Erythroblast (primary cell): Measurements from ENCODE around the gene ADAM22.
A peak's percentile ranks its signal among the peaks of the same experiment; 100 is the strongest.
"Not testable (repeated sequence)": the region's sequence is repeated elsewhere in the genome, so short reads cannot be mapped to it uniquely, and the experiment has no call there.

Source experiments
- DNase-seq, 2 experiments: peaks; one replicate each; lab custom pipeline; 2025; lab: John Stamatoyannopoulos, UW
- GATA1 ChIP-seq: IDR thresholded peaks from 2 replicates; pipeline ENCODE4 v1.6.1; 2011; ENCODE audit warnings: low read depth, mild to moderate bottlenecking, control low read depth, low read length, moderate library complexity
- POLR2A ChIP-seq: IDR thresholded peaks from 2 replicates; pipeline ENCODE4 v1.6.1; 2011; ENCODE audit warnings: mild to moderate bottlenecking, low read length

Gene ADAM22, protein sequence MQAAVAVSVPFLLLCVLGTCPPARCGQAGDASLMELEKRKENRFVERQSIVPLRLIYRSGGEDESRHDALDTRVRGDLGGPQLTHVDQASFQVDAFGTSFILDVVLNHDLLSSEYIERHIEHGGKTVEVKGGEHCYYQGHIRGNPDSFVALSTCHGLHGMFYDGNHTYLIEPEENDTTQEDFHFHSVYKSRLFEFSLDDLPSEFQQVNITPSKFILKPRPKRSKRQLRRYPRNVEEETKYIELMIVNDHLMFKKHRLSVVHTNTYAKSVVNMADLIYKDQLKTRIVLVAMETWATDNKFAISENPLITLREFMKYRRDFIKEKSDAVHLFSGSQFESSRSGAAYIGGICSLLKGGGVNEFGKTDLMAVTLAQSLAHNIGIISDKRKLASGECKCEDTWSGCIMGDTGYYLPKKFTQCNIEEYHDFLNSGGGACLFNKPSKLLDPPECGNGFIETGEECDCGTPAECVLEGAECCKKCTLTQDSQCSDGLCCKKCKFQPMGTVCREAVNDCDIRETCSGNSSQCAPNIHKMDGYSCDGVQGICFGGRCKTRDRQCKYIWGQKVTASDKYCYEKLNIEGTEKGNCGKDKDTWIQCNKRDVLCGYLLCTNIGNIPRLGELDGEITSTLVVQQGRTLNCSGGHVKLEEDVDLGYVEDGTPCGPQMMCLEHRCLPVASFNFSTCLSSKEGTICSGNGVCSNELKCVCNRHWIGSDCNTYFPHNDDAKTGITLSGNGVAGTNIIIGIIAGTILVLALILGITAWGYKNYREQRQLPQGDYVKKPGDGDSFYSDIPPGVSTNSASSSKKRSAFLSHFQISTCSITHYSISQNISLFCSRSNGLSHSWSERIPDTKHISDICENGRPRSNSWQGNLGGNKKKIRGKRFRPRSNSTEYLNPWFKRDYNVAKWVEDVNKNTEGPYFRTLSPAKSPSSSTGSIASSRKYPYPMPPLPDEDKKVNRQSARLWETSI

DNA sequence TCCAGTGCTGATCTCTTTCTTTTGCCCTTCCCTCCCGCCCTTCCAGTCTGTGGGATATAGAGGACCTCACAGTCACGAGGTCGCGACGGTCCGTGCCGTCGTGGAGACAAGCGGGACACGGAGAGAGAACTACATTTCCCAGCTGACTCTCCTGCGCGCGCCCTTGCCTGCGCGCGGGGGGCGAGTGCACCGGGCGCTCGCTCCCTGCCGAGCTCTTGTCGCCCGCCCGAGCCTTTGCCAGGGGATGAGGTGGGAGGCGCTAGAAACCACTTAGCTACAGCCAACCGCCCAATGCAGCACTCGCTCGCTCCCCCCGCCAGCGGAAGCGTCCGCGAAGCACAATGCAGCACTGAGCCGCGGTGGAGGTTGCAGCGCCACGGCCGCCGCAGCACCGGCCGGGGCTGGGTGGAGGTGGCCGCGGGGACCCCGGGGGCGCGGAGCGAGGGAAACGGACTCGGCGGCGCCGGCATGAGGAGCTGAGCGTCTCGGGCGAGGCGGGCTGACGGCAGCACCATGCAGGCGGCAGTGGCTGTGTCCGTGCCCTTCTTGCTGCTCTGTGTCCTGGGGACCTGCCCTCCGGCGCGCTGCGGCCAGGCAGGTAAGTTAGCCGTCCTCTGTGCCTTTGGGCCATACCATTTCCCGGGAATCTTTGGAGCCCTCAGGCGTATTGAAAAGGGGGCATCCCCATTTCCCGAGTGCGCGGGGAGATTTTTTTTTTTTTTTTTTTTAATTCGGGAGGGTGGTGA, at the start of gene ADAM22:
Gene ADAM22 (plus strand): TSS at position 299 of the 746 bp plus-strand sequence. CDS start 215 bp downstream, at position 514.
- no peak for TF ChIP-seq GATA1
- peak; percentile 30 for TF ChIP-seq POLR2A
- DNase-seq = peak; percentile 82 to 88

DNA sequence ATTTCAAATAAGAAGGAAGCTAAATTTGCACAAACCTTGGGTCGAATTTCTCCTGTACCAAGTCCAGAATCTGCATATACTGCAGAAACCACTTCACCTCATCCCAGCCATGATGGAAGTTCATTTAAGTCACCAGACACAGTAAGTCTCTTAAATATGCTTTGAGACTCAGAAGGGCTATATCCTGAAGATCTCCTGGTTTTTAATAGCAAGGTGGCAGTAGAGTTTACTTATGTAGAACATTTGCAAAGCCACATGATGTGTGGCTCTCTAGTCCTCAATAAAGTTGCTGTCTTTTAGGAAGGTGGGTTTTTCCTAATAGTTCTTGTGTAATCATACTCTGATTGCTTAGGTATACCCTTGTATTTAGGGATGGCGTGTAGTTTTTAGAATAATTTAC, 49.0 kb upstream of the ADAM22 start:
- TF ChIP-seq GATA1 (no peak), POLR2A (no peak)
- DNase-seq = no peak

DNA sequence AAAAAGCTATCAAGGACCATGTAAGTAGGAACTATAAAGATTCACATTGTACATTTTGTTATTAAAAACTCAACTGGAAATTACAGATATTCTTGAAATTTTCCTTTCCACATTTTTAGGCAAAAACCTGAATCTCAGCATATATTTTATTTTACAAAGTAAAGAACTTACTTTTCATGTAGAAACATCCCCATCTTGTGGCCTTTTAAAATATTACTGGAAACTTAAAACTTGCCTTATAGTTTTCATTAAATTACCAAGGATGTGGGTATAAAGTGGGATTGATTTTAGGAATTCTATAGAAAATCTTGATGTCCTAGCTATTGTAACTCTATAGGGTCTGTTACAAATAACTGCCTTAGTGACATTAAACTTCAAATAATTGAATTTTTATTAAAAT, 47.2 kb upstream of the ADAM22 start:
- DNase-seq = peak; percentile 47 to 61
- TF ChIP-seq POLR2A (no peak), GATA1 (no peak)

DNA sequence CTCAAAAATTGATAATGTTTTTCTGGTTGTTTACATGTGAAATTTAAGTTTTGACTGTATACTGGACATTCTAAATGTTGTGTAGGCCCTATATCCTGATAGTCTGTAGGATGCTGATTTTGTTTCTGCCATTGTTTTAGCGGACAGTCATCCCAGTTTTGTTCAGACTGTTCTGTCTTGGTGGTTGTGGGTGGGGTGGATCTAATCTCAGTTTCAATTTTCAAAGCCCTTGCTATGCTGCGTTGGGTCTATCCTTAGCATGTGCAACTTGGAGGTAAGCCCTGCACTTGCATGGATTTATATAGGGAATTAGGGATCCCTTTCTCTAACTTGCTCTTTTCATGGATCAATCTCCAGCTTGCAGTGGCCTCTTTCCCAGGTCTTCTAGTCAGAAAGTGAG, 38.7 kb upstream of the ADAM22 start:
- TF ChIP-seq GATA1 = no peak
- TF ChIP-seq POLR2A = no peak
- no peak for DNase-seq

DNA sequence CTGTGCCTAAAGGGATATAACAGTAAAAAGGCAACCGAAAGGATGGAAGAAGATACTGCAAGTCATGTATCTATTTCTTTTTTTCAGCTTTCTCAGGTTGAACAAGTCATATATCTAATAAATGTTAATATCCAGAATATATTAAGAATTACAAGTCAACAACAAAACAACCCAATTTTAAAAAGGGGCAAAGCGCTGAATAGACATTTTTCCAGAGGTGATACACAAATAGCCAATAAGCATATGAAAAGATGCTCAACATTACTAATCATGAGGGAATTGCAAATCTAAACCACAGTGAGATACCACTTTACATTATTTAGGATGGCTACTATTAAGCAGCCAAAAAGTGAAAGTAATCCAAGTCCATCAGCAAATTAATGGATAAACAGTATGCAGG, 34.8 kb upstream of the ADAM22 start:
- TF ChIP-seq POLR2A (no peak), GATA1 (no peak)
- DNase-seq = no peak

DNA sequence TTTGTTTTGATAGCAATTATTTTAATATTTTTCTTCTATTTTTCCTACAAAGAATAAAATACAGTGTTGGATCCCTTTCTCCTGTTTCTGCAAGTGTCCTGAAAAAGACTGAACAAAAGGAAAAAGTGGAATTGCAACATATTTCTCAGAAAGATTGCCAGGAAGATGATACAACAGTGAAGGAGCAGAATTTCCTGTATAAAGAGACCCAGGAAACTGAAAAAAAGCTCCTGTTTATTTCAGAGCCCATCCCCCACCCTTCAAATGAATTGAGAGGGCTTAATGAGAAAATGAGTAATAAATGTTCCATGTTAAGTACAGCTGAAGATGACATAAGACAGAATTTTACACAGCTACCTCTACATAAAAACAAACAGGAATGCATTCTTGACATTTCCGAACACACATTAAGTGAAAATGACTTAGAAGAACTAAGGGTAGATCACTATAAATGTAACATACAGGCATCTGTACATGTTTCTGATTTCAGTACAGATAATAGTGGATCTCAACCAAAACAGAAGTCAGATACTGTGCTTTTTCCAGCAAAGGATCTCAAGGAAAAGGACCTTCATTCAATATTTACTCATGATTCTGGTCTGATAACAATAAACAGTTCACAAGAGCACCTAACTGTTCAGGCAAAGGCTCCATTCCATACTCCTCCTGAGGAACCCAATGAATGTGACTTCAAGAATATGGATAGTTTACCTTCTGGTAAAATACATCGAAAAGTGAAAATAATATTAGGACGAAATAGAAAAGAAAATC, 26.7 kb upstream of the ADAM22 start:
- DNase-seq = not testable (repeated sequence)

DNA sequence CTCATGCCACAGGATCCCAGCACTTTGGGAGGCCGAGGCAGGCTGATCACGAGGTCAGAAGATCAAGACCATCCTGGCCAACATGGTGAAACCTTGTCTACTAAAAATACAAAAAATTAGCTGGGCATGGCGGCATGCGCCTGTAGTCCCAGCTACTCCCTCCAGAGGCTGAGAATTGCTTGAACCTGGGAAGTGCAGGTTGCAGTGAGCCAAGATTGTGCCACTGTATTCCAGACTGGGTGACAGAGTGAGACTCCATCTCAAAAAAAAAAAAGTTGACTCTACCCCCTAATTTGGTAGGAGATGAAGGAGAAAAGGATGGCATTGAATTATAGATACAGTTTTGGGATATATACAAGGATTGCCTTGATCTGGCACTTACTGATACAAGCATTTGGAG, 25.2 kb upstream of the ADAM22 start:
- not testable (repeated sequence) for DNase-seq

DNA sequence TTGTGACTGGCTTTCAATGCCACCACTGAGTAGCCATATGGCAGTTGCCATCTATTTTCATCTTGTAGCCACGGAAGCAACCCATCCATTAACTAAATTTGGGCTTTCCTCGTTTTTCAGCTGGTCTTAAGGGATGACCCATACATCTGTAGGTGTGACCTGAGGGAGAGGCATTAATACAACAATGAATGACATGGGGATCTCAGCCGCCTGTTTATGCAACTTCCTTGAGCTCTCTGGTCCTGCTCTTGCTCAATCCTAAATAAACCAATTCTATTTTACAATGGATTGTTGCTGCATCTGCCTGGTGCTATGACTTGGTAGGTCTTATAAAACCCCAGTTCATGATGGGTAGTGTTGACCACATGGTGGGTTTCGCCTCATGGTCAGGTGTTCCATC, 21.9 kb upstream of the ADAM22 start:
- DNase-seq = no peak

DNA sequence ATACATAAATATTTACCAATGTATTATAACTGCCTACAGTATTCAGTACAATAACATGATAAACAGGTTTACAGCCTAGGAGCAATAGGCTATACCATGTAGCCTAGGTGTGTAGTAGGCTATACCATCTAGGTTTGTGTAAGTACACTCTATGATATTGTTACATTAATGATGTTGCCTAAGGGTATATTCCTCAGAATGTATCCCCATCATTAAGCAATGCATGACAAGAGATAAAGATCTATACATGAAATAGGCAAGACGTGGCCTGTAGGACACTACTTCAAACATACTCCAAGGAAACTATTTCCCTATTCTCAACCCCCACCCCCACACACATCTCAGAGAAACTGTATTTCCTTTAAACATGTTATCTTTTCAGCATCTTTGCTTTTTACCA, 15.3 kb upstream of the ADAM22 start:
- DNase-seq = no peak
- no peak for TF ChIP-seq POLR2A
- TF ChIP-seq GATA1 = no peak

More for the DNA sequence above, 21.9 kb upstream of the ADAM22 start:
- TF ChIP-seq POLR2A (no peak), GATA1 (no peak)

DNA sequence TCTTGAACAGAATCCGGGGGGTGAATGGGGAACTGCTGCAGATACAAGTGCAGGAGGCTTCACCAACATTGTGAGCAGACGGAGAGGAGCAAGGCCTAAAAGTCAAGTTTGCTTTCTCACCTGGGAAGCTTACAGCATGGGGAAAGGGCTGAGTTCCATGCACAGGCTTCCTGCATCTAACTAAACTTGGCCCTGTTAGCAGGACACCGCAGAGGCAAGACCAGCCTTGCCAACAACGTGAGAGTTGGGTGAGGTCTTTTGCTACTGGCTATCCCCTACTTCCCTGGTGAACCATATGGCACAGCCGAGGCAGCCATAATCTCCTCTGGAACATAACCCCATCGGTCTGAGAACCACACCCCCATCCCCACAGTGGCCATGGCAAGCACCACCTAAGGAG, 14.2 kb upstream of the ADAM22 start:
- DNase-seq = no peak
- no peak for TF ChIP-seq GATA1
- TF ChIP-seq POLR2A = no peak

DNA sequence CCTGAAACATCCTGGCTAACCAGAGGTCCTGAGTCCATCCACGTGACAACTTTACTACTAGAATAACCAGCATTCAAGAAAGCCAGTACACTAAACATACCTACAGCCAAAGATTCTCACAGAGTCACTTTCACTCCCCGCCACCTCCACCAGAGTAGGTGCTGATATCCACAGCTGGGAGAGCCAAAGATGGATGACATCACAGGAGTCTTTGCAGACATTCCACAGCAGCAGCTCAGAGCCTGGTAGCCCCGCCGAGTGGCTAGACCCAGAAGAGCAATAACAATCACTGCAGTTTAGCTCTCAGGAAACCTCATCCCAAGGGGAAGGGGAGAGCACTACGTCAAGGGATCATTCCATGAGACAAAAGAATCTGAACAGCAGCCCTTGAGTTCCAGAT, 13.5 kb upstream of the ADAM22 start:
- TF ChIP-seq POLR2A = no peak
- TF ChIP-seq GATA1 = no peak
- DNase-seq = no peak

DNA sequence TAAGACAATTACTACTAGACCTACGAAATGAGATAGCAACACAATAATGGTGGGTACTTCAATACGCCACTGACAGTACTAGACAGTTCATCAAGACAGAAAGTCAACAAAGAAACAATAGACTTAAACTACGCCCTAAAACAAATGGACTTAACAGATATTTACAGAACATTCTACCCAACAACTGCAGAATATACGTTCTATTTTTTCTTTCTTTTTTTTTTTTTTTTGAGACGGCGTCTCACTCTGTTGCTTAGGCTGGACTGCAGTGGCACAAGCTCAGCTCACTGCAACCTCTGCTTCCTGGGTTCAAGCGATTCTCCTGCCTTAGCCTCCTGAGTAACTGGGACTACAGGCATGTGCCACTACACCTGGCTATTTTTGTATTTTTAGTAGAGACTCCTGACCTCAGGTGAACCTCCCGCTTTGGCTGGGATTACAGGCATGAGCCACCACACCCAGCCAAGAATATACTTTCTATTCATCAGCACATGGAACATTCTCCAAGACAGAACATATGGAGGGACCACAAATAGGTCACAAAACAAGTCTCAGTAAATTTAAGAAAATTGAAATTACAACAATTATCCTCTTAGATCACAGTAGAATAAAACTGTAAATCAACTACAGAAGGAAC, 11.2 kb upstream of the ADAM22 start:
- not testable (repeated sequence) for DNase-seq
